HUES6 (cell line): ENCODE measurements around the gene CACNA1C.

Experiments used
- H3K27ac ChIP-seq: 2 replicates; pipeline ENCODE4 v1.7.0; 2013; ENCODE audit warnings: low read depth, mild to moderate bottlenecking, low read length, inconsistent platforms
- H3K27me3 ChIP-seq: 2 replicates; pipeline ENCODE4 v1.6.1; 2013; ENCODE audit warnings: low read length; ENCODE audit not compliant: control insufficient read depth, insufficient read depth
- H3K36me3 ChIP-seq: 2 replicates; pipeline ENCODE4 v1.6.1; 2013; ENCODE audit warnings: low read length; ENCODE audit not compliant: control insufficient read depth, insufficient read depth
- H3K4me1 ChIP-seq: 2 replicates; pipeline ENCODE4 v1.6.1; 2013; ENCODE audit warnings: low read length; ENCODE audit not compliant: control insufficient read depth, insufficient read depth
- H3K4me3 ChIP-seq: 2 replicates; pipeline ENCODE4 v1.5.1; 2013; ENCODE audit warnings: low read depth, low read length
- H3K9ac ChIP-seq: one replicate; pipeline ENCODE4 v1.6.1; 2013; ENCODE audit warnings: mild to moderate bottlenecking, low read length
- H3K9me3 ChIP-seq: 2 replicates; pipeline ENCODE4 v1.6.1; 2013; ENCODE audit warnings: low read depth, low read length; ENCODE audit not compliant: control insufficient read depth, insufficient read depth

CACNA1C gene

DNA sequence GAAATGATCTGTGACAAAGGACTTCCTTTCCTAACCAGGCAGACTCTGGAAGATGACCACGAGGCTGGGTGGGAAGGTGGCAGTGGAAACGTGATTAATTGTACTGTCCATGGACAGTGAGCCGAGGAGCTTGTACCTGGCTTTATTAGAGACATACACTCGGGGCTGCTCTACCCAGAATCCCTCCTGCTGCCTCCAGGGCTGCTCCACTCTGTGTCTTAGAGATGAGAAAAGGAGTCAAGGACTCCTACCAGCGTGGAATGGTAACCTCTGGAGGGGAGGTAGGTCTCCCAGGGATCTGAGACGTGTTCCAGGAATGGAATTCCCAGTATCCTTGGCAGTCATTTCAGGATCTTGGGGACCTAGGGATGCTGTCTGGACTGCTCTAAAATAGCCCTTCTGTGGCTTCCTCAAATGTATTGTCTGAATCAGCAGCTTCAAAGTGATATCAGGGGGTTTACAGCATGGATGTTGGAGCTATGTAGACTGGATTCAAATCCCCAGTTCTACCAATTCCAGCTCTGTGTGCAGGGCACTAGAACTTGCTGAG, 237.8 kb downstream of the CACNA1C start:
- Histone ChIP-seq H3K4me3 (no peak overlapping the region), H3K27me3 (no peaks in the 10 kb centered on the region), H3K9me3 (no peaks in the 10 kb centered on the region), H3K9ac (no peak overlapping the region), H3K36me3 (no peaks in the 10 kb centered on the region), H3K27ac (no peak overlapping the region), H3K4me1 (peaks cover 41% of the 10 kb centered on the region)

- Histone ChIP-seq H3K9ac (no peak overlapping the region), H3K36me3 (no peaks in the 10 kb centered on the region), H3K4me3 (no peak overlapping the region), H3K27ac (no peak overlapping the region), H3K4me1 (peaks cover 48% of the 10 kb centered on the region), H3K27me3 (no peaks in the 10 kb centered on the region), H3K9me3 (no peaks in the 10 kb centered on the region)
Measured at GRCh38 chr12:2291182-2291832, 238.5 kb downstream of the CACNA1C start.

DNA sequence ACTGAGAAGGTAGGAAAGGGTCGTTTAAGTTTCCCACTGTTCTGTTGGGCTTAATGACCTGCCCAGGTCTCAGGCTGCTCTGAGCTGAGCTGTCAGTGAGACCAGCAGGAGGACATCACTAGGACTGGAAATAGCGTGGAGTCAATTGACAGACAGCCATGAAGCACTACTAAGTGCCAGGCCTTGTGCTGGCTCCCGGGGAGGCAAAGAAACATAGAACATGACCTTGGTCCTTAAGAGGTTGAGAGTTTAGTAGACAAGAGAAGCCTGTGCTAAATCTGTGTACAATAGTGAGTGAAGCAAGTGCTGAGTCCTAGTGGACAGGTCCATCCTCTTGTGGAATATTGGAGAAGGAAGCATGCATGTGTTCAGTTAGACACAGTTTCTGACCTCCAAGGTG, 239.2 kb downstream of the CACNA1C start:
- no peak overlapping the region for H3K9ac ChIP-seq
- no peak overlapping the region for H3K27ac ChIP-seq
- peaks cover 54% of the 10 kb centered on the region for H3K4me1 ChIP-seq
- no peaks in the 10 kb centered on the region for H3K9me3 ChIP-seq
- H3K27me3 ChIP-seq = no peaks in the 10 kb centered on the region
- no peak overlapping the region for H3K4me3 ChIP-seq
- H3K36me3 ChIP-seq = no peaks in the 10 kb centered on the region

GRCh38 chr12:2292560-2292959, 239.8 kb downstream of the CACNA1C start:
- H3K27me3 ChIP-seq = no peaks in the 10 kb centered on the region
- no peak overlapping the region for H3K9ac ChIP-seq
- no peak overlapping the region for H3K4me3 ChIP-seq
- no peak overlapping the region for H3K27ac ChIP-seq
- no peaks in the 10 kb centered on the region for H3K36me3 ChIP-seq
- peaks cover 53% of the 10 kb centered on the region for H3K4me1 ChIP-seq
- no peaks in the 10 kb centered on the region for H3K9me3 ChIP-seq

- Histone ChIP-seq H3K4me1 (peaks cover 32% of the 10 kb centered on the region; the same call in 1 of the 2 replicates), H3K36me3 (no peaks in the 10 kb centered on the region), H3K9me3 (no peaks in the 10 kb centered on the region), H3K4me3 (no peak overlapping the region), H3K27me3 (no peaks in the 10 kb centered on the region), H3K27ac (no peak overlapping the region), H3K9ac (no peak overlapping the region)
Measured at GRCh38 chr12:2294651-2295475, 242.1 kb downstream of the CACNA1C start.

DNA sequence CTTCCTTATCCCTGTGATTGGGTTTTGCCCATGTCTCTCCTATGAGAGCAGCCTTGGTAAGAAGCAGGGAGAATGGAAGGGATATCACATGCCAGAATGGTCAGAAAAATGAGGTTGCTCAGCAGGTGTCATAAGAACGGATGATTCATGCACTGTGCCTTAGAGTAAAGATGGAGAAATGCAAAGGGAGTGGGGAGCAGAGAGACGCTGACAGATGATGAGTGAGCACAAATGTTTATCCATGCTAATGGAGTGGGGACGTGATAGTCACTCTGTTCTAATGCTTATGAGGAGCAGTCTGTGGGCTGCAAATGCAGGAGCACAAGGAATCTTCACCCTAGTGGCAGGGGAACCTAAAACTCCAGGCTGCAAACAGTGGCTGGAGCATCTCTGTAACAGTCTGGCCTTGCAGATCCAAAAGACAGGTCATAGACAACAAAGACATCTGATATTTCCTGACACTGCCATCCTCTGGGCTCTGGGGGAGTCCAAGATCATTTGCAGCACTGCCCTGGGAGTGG, 243.2 kb downstream of the CACNA1C start:
- Histone ChIP-seq H3K9ac (no peak overlapping the region), H3K27me3 (no peaks in the 10 kb centered on the region), H3K4me1 (peaks cover 30% of the 10 kb centered on the region; the same call in 1 of the 2 replicates), H3K36me3 (no peaks in the 10 kb centered on the region), H3K27ac (no peak overlapping the region), H3K4me3 (no peak overlapping the region), H3K9me3 (no peaks in the 10 kb centered on the region)

GRCh38 chr12:2297004-2297403, 244.2 kb downstream of the CACNA1C start:
- Histone ChIP-seq H3K9me3 (no peaks in the 10 kb centered on the region), H3K4me1 (peaks cover 32% of the 10 kb centered on the region; the same call in 1 of the 2 replicates), H3K27me3 (no peaks in the 10 kb centered on the region), H3K36me3 (no peaks in the 10 kb centered on the region), H3K9ac (no peak overlapping the region), H3K4me3 (no peak overlapping the region), H3K27ac (no peak overlapping the region)

- H3K4me1 ChIP-seq = peaks cover 32% of the 10 kb centered on the region; the same call in 1 of the 2 replicates
- H3K36me3 ChIP-seq = no peaks in the 10 kb centered on the region
- H3K9me3 ChIP-seq = no peaks in the 10 kb centered on the region
- no peak overlapping the region for H3K27ac ChIP-seq
- H3K4me3 ChIP-seq = no peak overlapping the region
- no peaks in the 10 kb centered on the region for H3K27me3 ChIP-seq
- H3K9ac ChIP-seq = no peak overlapping the region
Measured at GRCh38 chr12:2297658-2298057, 244.9 kb downstream of the CACNA1C start.

DNA sequence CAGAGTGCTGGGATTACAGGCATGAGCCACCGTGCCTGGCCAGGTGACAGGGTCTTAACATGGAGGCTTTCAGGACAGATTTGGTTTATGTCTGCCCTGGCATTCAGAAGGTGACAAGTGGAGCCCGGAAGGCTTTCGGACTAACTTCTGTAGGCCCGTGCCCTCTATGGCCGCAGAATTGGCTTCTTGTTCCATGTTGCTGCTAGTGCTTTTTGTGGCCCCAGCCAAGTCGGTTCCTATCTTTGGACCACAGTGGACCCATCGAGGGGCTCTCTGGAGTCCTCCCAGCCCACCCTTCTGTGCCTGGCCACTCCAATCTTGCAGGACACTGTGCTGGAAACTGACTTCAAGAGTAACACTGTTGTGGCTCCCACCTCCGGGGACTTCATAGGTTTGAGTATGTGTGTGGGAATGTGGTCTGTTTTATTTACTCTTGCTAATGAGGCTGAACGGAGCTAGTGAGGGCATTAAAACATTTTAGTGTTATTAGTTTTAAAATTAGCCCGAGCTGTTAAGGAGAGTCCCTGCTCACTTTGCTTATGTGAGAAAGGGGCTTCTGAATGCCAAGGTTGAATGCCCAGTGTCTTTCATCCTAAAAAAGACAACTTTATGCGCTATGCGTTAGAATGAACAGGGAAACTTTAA, 245.9 kb downstream of the CACNA1C start:
- Histone ChIP-seq H3K36me3 (no peaks in the 10 kb centered on the region), H3K27me3 (no peaks in the 10 kb centered on the region), H3K9me3 (no peaks in the 10 kb centered on the region), H3K27ac (no peak overlapping the region), H3K4me3 (no peak overlapping the region), H3K9ac (no peak overlapping the region), H3K4me1 (peaks cover 32% of the 10 kb centered on the region; the same call in 1 of the 2 replicates)

- Histone ChIP-seq H3K4me3 (no peak overlapping the region), H3K4me1 (peaks cover 32% of the 10 kb centered on the region; the same call in 1 of the 2 replicates), H3K27ac (no peak overlapping the region), H3K9ac (no peak overlapping the region), H3K27me3 (no peaks in the 10 kb centered on the region), H3K36me3 (no peaks in the 10 kb centered on the region), H3K9me3 (no peaks in the 10 kb centered on the region)
Measured at GRCh38 chr12:2299206-2299605, 246.4 kb downstream of the CACNA1C start.
